ENCODE data around the gene TRMT61A.
A peak's percentile ranks its signal among the peaks of the same experiment; 100 is the strongest.
"Not testable (repeated sequence)": the region's sequence is repeated elsewhere in the genome, so short reads cannot be mapped to it uniquely, and the experiment has no call there.

The TRMT61A gene

DNA sequence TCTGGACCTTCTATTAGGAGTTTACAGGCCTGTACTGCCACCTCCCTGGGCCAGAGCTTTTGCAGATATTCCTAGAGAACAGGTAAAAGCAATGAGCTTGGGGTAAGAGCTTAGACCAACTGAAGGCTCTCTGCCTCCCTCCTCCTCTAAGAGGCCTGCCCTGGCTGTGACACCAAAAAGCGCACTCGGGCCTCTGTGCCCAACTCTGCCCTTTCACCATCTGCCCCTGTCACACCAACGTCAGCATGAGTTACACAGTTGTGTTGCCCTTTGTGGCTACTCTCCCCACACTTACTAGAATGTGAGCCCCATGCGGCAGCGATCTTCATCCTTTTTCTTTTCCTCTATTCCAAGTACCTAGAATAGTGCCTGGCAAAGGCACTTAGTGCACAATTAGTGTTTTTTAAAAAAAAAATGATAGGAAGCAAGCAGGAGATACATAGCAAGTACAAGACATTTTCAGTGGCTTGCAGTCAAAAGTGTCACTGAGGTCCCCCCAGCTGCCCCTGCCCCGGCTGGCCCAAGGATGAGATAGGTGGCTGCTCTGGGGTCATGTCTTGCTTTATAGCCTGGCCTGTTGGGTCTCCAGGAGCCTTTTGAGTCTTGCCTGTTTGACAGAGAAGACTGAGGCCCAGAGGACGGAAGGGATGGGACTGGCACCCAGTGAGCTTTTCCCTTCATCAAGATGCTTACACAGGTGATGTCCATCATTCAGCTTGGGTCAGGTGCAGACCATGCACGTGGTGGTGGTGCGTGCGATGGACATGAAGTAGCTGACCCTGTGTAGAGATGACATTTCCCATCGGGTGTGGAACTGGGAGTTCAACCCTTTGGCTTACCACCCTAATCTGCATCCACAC, 18.9 kb upstream of the TRMT61A start:
- no peak for DNase-seq

DNA sequence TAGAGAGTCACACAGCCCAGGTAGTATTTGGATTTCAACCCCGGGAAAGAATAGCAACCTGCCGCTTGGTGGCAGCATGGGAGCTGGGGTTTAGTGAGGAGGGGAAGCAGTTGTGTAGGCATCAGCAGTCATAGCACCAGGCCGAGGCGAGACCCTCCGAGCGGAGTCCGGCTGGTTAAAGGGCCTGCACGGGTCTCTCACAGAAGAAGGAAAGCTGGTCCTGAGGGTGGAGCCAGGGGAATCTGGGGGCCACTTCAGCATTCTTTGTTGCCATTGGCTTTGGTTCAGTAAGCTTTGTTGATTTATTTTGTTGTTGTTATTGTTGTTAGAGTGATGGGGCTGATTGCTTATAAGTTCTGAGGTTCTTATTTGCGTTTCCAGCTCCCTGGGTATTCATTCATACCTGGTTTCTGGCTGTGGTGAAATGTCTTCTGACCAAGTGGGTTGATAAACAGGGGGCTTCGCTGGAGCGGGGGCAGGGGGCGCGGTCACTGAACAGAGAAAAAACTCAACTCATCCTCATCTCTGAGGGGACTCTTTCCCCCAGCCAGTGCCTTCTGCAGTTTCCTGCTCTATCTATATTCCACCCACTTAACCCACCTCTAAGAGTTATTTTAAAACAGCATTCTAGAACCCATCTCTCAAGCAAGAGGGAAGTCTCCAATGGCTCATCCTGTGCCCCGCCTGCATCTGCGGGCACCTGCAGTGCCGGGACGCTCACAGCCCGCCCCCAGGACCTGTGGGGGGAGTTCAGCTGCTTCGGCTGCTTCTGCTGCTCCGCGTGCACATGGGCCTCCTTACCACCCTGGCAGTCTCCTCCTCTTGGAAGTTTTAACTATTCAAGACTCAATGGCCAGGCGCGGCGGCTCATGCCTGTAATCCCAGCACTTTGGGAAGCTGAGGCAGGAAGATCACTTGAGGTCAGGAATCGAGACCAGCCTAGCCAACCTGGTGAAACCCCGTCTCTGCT, 18.0 kb upstream of the TRMT61A start:
- no peak for DNase-seq

DNA sequence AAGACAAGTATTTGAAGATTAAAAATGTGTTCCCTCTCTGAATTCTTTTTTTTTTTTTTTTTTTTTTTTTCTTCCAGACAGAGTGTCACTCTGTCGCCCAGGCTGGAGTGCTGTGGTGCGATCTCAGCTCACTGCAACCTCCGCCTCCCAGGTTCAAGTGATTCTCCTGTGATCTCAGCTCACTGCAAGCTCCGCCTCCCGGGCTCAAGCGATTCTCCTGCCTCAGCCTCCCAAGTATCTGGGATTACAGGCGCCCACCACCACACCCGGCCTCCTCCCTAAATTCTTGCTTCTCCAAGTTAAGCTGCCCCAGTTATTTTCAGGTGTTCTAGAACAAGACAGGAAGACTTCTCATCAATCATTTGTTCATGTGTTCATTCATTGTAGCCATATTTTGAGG, 16.8 kb upstream of the TRMT61A start:
- not testable (repeated sequence) for DNase-seq

DNA sequence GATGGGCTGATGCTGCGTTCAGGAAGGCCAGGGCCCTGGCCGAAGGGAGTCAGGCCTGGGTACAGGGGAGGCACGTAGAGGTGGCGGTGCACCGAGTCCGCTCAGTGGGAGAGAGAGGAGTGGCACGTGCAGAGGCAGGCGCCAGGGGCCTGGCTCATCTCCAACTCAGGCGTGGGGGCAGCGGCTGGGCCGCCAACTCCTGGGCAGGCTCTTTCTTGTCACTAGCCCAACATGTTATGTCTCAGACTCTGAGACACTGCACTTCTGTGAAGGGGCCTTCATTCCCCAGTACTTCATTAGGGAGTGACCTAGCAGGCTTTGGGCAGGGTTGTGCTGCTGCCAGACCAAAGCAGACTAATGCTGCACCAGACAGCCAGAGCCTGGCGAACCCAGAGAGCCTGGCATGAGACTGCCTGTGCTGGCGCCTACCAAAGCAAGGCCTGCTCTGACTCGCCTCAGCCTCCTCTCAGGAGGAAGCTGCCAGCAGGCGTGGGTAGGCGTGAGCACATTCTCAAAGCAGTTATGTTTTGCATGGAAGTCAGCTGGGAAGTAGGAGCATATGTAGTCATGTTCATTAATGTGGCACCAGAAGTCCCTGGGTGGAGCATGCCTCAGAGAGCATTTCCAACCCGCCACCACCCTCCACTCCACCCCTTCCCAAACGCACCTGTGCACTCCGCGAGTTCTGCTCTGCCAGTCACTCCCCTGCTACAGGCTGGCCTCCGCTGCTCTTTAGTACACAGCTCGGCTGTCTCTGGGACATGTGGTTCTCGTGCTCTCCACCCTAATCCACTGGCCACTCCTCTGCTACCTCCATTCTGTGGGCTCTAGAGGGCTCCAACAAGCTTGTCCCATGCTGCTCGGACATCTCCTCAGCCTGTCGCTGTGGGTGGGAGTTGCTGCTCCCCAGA, 16.0 kb upstream of the TRMT61A start:
- DNase-seq: no peak

DNA sequence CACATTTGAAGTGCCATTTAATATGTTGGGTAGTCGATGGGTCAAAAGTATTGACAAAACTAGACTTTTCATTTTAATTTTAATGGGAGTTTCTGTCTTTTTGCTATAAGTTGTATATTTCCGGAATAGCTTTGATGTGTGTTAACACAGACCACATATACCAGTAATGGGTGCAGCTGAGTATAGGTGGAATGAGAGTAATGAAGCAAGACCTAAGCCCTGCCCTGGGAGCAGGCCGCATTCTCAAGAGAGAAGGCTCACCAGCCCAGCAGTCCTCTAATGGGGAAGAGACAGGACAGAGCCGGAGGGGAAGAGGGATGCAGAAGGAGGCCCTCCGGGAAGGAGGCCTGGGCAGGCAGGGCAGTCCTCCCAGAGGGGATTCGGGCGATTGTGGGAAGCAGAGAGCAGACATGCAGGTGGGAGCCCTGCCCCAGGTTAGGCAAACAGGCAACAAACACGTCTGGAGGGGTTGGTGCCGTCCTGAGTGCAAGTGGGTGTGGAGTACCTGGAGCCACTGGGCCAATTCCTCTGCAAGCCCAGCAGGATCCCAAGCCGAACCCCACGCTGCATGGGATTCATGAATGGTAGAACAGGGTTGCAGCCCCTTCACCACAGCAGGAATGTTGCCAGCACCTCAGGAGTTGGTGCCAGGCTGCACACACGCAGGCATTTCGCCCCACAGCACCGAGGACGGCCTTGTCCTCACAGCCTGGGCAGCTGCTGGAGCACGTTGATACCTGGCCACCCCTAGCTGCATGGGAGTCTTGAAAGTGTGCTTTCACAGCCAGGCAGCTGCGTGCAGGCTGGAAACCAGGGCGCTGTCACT, 14.2 kb upstream of the TRMT61A start:
- no peak for DNase-seq

DNA sequence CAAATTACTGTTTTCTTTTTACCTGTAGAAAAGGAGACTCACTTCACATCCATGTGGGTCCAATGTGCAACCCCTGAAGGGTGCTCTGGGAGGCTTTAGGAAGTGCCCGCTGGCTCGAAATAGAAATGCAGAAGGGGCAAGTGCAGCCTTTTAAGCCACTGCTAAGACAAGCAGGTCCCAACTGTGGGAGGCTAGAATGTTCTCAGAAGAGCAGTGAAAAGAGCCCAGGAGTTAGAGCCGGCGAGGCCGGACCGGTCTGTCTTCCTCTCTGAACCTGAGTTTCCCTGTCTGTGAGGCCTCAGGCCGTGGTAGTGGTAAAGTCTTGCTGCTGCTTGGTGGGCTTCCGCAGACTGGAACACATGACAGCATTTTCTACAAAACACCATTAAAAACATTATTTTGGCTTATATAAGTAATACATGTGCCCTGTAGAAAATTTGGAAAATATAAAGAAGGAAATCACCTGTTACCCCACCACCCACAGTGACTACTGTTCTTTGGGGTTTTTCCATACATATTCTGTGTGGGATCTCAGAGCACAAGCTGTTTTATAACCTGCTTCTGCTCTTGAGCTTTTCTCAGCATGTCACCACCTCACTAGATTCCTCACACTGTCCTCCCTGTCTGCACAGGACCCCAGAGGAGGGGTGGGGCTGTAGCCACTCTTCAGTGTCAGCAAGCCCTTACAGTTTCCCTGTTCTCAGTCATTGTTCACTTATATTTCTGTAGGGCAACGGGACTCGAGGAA, 12.4 kb upstream of the TRMT61A start:
- DNase-seq: no peak

DNA sequence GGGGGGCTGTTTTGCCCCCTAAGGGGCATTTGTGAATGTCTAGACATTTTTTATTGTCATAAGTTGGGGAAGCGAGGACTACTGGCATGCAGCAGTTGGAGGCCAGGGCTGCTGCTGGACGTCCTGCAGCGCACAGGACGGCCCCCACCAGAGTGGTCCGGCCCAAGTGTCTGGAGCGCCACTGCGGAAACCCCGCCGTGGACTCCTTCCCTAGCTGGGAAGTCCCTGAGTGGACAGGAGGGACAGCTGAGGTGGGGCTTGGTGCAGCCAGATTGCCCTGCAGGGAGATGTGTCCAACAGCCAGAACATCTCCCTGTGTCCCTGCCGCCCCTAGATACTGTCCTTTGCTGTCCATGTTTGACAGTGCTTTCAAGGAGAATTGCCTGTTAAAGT, 11.8 kb upstream of the TRMT61A start:
- no peak for DNase-seq

DNA sequence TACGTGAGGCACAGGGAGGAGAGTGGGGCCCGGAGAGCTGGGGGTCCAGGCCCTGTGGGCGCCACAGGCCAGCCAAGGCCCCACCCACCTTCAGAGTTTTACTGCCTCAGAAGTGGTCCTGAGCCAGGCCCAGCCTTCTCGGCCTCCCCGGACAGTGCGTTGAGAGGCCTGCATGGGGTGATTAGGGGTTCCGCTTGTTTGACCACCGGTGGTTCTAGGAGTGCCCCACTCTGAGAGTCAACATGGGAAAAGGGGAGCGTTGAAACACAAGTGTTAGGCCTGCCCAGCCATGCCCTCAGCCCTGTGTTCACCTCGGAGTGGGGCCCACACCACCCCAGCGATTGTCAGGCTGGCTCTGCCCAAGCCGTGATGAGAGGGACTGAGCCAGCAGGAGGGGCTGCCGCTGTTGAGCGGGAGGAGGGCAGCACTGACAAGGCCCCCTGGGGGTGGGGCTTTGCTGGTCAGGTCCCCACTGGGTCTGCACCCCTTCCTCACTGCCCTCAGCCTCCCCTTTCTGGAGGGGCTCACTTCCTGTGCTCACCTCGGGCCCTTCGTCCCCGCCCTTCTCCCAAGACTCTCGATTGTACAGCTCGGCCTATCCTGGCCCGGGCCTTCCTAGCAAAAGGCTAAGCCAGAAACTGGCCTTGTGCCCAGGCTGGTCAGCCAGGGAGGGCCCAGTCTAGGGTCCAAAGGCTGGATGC, 11.1 kb upstream of the TRMT61A start:
- no peak for DNase-seq

DNA sequence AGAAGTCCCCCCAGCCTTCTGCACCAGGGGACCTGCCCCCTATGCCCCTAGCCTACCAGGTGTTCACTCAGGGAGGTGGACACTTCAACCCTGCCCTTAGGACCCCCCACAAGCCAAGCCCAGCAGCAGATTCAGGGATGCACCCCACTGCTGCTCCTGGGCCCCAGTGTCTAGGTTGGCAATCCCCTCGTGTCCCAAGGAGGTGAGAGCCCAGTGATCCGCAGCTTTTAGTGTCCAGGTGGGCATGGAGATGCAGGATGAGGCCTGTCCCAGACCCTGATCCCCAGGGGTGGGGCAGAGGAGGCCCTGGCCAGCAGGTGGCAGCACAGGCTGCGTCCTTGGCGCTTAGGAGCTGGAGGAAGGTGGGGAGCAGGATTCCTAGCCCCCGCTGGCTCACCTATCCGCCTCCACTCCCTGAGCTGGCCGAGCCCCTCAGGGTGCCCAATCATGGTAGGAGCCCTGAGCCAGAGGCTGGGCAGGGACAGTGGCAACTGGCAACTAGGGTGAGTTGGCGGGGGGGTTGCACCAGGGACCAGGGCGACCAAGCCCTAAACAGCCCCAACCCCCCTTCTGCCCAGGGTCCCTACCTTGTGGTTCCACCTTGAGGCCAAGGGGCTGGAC, 10.5 kb upstream of the TRMT61A start:
- DNase-seq: peak; percentile 34

DNA sequence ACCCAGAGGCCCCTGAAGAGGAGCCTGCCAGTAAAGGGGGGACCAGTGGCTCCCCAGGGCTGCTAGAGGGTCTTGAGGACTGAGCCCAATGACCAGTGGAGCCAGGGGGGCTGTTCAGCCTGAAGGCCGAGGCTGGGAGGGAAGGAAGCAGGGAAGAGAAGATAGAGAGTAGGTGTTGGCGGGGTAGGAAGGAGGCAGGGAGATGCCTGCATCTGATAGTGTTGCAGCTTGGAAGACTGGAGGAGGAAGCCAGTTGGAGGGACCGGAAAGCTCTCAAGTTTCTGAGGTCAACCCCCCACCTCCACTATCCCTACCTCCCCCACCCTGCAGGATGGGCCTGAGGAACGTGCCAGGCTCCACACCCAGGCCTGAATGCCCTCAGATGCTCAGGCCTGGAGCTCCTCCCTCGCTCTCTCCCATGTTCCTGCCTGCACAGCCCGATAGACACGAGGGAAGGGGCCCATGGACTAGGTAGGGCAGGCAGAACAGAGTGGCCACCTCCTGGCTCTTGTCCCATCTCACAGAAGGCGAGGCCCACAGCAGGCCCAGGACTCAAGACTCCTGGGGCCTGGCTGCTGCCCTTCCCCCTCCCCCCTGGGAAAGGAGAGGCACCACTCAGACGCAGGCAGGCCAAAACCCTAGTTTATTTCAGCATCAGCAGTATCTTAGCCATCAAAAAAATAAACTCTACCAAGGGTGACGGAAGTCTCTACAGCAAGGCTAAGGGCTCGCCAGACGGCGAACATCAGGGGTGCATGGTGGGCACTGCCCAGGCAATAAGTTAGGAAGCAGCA, 9.8 kb upstream of the TRMT61A start:
- DNase-seq: no peak

DNA sequence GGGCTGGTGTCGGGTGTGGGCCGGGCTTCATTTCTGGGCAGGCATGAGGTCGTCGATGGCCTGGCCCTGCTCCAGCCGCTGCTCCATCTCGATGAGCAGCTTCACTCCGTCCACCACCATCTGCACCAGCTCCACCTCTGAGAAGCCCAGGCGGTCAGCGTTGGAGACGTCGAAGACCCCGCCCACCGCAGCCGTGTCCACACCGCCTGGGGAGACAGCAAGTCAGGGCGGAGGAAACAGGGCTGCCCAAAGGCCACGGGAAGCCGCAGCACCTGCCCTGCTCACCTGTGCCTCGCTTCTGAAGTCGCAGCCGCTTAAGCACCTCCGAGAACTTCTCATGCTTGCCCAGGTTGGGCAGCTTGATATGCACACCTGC, 9.2 kb upstream of the TRMT61A start:
- DNase-seq: no peak

DNA sequence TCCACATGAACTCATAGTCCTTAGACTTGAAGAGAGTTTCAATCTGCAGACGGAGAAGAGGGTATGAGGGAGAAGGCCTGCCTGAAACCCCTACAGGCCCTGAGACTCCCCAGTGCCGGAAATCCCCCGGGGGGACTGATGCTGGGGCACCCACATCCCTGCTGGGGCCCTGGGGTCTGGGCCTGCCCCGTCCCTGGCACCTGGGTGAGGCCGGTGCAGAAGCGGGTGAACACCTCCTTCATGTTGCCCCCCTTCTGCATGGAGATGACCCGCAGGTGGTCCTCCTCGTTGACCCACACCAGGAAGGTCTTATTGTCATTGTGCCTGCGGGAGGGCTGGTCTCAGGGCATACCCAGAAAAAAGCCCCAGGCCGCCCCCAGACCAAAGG, 8.7 kb upstream of the TRMT61A start:
- DNase-seq: no peak

DNA sequence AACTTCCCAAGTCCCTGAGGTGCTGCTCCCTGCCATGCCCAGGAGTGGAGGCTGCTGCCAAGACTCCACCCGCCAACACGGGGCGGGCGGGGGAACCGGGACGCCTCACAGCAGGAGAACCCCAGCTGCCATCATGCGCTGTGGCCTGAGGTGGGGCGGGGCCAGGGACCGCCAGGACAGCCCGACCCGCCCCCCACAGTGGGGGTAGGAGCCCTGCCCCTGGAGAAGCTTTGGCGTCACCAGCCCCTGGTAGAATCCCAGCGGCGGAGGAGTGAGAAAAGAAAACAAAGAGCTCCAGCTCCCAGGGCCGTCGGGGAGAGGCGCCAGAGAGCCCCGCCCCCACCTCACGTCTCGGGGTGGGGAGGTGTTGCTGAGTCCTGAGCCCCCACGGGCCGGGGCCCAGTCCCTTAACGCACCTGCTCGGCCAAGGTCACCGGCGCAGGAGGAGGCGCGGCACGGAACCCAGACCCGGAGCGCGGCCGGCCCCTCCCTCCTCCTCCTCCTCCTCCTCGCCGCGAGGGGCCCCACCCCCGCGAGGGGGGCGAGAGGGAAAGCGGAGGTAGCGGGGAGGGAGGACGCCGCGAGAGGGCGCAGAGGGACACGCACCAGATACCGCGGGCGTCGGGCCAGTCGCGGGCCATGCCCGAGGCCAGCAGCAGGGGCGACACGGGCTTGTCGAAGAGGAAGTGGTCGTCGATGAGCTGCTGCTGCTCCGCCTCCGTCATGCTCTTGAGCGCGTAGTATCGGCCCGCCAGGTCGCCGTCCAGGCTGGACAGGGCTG, 8.1 kb upstream of the TRMT61A start:
- DNase-seq: peak; percentile 52

DNA sequence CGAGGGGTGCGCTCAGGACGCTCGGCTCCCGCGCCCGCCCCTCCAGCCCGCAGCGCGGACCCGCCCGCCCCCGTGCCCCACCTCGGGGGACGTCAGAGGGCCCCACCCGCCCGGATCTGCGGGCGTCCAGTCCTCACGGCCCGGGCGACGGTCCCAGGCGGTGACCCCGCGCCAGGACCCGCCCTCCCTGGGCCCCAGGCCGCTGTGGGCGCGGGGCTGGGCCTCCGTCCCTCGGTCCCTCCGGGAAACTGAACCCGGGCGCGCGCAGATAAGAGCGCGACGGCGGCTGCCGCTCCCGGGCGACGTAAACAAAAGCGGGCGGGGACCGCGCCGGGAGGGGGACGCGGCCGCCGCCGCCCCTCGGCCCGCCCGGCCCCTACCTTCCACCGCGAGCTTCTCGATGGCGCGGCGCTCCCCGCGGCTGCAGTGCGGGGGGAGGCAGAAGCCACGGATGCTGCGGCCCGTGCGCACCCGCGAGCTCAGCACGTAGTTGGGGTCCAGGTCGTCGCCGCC, 7.5 kb upstream of the TRMT61A start:
- DNase-seq: no peak

DNA sequence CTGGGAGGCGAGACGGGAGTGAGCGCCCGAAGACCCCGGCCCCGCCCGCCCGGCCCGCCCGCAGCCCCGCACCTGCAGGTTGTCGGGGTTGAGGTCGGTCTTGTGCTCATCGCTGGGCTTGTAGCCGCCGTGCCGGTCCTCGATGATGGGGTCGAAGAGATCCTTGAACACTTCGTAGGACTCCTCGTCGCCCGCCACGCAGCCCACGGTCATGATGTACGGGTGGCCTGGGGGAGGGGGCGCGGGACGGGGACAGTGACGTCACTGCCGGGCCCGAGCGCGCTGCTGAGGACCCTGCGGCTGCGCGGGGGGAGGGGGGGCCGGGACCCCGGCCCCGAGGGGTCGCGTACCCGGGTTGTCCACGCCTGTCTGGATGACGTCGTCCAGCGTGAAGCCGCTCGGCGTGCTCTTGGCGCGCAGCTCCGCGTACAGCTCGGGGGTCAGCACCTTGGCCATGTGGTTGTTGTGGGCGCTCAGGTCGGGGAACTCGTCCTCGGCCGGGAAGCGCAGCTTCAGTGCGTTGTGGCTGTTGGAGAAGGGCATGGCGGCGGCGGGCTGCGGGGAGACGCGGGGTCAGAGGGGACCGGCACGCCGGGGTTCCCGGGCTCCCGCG, 6.9 kb upstream of the TRMT61A start:
- no peak for DNase-seq

DNA sequence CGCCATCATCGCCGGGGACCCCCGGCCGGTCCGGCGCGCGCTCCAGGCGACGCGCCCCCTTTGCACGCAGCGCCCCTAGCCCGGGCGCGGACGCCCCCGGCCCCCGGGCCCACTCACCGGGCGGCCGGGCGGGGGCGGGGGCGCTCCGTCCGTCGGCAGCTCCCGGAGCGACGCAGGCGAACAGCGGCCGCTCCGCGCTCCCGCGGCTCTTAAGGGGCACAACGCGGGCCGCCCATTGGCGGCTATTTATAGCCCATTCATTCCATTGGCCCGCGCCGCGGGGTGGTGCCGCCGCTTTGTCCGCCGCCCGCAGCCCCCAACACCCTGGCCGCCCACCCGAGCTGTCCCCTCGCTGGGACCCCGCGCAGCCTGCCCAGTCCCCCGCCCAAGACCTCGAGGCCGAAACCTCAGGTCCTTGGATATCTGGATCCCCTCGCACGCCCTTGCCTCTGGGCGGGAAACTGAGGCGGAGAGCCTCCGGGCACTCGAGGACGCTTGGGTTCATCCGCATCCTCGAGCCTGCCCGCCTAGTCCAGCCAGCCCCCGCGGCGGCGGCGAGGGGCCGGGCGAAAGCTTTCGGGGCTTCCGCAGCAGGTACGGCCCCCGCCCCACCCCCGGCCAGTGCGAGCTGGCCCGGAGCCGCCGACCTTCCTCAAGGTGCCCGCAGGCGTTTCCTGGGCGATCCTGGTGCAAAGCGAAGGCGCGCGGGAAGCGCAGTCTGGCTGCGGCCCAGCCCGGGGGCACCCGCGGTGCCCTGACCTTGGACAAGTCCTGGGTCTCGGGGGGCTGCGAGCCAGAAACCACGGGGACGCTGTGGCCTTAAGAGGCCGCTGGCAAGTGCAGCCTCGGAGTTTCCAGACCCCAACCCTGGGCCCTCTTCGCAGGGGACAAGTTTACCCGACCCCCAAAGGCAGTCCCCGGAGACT, 6.1 kb upstream of the TRMT61A start, which contains the start of gene CKB:
Gene CKB, minus strand, starts transcription at position 182 of the 926 bp plus-strand sequence. CDS start 337 bp downstream, outside the sequence.
- peak; percentile 29 for DNase-seq

All from fibroblast of skin of abdomen (primary cell).